OCI-LY3 (cell line): ENCODE data around the gene JAZF1.

ENCODE experiments used
- EZH2phosphoT487 ChIP-seq: fragments of 200-600 bp; shearing (Covaris generic); IDR thresholded peaks from 2 replicates; pipeline ENCODE4 v1.6.1; 2018; ENCODE audit warnings: antibody characterized with exemption, mixed run types, low read depth
- TF ChIP-seq, protein P1 (sequence below): fragments of 200-600, 300-600 bp; sonication (generic); IDR thresholded peaks from 2 replicates; pipeline ENCODE4 v1.5.1; 2014; ENCODE audit warnings: antibody characterized with exemption, low read length, low read depth

DNA sequence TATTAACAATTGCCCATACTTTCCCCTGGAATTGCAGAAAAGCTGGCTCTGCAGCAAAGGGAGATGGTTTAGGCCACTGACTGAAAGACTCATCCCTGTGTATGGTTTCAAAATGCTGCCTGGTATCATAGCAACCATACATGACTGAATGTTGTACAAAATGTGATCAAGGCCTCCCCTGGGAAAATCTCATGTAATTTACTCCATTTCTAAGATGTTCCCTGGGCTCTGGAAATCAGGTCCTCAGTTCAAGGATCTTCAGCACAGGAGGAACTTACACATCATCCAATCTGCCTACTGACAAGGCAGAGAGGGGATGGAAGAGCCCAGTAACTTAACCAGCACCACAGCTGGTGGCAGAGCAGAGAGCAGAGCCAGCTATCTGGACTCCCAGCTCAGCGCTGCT lies 111.8 kb downstream of the JAZF1 start:
- no peak for TF ChIP-seq EZH2phosphoT487
- TF ChIP-seq, protein P1, sequence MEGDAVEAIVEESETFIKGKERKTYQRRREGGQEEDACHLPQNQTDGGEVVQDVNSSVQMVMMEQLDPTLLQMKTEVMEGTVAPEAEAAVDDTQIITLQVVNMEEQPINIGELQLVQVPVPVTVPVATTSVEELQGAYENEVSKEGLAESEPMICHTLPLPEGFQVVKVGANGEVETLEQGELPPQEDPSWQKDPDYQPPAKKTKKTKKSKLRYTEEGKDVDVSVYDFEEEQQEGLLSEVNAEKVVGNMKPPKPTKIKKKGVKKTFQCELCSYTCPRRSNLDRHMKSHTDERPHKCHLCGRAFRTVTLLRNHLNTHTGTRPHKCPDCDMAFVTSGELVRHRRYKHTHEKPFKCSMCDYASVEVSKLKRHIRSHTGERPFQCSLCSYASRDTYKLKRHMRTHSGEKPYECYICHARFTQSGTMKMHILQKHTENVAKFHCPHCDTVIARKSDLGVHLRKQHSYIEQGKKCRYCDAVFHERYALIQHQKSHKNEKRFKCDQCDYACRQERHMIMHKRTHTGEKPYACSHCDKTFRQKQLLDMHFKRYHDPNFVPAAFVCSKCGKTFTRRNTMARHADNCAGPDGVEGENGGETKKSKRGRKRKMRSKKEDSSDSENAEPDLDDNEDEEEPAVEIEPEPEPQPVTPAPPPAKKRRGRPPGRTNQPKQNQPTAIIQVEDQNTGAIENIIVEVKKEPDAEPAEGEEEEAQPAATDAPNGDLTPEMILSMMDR, result no peak
